GM10248 (cell line): ENCODE results near the gene THBS3.

ENCODE experiments used
- CTCF ChIA-PET: fragments of 300-600 bp; sonication (Branson Sonifier 250); formaldehyde crosslinking; extraction: SDS; loops from one replicate; lab custom pipeline; 2021; ENCODE audit warnings: antibody characterized with exemption; lab: Yijun Ruan, JAX
- POLR2A ChIA-PET: fragments of 350-650 bp; sonication (Branson Sonifier 250); formaldehyde crosslinking; extraction: SDS; loops from one replicate; lab custom pipeline; 2020; ENCODE audit warnings: antibody characterized with exemption; lab: Yijun Ruan, JAX
- DNase-seq: peaks from one replicate; pipeline ENCODE4 v3.0.0; 2012; ENCODE audit errors: extremely low spot score
- TF ChIP-seq, protein P1 (sequence below): IDR thresholded peaks from 2 replicates; pipeline ENCODE4 v1.5.1; 2012; ENCODE audit warnings: mild to moderate bottlenecking, low read depth; ENCODE audit errors: extremely low read depth, missing control alignments, control extremely low read depth

THBS3 gene

DNA sequence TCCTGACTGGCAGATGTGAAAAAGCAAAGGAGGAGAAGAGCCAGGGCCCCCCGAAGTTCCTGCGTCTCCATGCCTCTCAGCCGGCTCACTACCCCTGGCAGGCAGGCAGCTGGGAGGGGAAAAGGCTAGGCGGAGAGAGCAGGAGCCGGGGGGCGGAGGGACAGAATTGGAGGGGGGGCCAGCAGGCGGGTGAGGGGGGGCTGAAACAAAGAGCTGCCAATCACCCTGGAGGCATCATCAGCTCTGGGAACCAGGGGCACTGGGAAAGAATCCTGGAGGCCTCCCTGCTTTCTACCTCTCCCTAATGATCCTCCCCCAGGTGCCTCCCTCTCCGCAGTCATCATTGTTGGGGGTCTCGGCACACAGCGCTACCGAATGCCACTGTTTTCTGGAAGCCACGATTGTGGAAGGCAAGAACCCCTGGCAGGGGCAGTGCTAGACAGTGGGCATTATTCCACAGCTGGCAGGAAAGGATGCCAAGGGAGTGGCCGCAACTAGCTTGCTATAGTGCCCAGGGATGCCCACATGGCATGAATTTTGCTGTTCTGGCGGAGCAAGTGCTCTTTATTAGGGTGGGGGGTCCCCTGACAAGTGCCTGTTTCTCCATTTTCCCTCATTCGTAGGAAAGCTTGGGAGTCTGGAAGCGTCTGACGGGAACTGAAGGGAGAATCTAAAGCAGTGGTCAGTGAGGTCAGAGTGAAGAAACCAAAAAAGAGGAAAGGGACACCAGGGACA lies at the start of gene THBS3:
TSS of gene THBS3 (minus strand) at position 92 of the 735 bp plus-strand sequence. CDS start at position 71, 21 bp downstream.
- ChIA-PET POLR2A (interaction anchor here (1.5 kb wide), 1 partner anchor 36 kb away, joined by 4 read pairs; no protein-coding TSS in a partner anchor), CTCF (interaction anchor here (1.1 to 9.1 kb wide), 12 partner anchors 9 to 395 kb away, joined by 3 to 88 read pairs (median 7); partner anchors contain the start of gene KRTCAP2)
- DNase-seq, result no peak
- TF ChIP-seq, protein P1, sequence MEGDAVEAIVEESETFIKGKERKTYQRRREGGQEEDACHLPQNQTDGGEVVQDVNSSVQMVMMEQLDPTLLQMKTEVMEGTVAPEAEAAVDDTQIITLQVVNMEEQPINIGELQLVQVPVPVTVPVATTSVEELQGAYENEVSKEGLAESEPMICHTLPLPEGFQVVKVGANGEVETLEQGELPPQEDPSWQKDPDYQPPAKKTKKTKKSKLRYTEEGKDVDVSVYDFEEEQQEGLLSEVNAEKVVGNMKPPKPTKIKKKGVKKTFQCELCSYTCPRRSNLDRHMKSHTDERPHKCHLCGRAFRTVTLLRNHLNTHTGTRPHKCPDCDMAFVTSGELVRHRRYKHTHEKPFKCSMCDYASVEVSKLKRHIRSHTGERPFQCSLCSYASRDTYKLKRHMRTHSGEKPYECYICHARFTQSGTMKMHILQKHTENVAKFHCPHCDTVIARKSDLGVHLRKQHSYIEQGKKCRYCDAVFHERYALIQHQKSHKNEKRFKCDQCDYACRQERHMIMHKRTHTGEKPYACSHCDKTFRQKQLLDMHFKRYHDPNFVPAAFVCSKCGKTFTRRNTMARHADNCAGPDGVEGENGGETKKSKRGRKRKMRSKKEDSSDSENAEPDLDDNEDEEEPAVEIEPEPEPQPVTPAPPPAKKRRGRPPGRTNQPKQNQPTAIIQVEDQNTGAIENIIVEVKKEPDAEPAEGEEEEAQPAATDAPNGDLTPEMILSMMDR, result no peak

DNA sequence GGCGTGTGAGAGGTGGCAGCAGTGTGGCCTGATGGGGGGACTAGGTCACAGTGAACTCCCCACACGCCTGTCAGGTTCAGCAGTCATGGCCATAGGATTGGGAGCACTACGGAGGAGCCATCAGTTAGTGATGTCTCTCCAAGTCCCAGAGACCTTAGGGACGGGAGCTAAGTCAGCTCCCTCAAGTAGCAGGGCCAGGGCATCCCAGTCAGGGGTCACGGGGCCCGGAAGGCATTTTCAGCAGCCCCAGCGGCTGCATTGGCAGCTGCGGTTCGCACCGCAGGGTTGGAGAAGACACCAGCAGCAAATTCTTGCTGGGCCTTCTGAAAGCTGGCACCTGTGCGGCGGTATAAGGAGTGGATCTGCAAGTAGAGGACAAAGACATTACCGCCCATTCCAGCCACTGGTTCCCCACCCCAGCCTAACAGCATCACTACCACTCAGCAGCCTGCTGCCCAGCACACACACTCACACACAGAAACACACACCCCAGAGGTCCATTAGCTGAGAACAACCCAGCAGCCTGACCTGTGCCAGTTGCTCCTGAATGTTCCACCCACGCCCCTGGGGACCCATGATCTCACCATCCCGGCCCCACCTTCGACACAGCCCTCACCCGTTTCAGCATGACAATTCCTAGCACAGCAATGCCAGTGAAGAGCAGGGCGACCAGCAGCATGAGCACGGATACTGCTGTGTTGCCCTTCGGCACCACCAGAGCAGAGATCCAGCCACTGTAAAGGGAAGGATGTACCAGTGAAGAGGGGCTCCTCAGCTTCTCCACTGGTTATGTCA lies 48.6 kb upstream of the THBS3 start:
- ChIA-PET CTCF (interaction anchor here (0.7 to 1.5 kb wide), 5 partner anchors 9 to 67 kb away, joined by 3 to 4 read pairs (median 3); no protein-coding TSS in a partner anchor), POLR2A (interaction anchor here (0.7 to 1.2 kb wide), 2 partner anchors 17 to 766 kb away, joined by 3 to 7 read pairs; partner anchors contain the start of gene CLK2)
- DNase-seq, result no peak
- TF ChIP-seq, protein P1, result no peak

DNA sequence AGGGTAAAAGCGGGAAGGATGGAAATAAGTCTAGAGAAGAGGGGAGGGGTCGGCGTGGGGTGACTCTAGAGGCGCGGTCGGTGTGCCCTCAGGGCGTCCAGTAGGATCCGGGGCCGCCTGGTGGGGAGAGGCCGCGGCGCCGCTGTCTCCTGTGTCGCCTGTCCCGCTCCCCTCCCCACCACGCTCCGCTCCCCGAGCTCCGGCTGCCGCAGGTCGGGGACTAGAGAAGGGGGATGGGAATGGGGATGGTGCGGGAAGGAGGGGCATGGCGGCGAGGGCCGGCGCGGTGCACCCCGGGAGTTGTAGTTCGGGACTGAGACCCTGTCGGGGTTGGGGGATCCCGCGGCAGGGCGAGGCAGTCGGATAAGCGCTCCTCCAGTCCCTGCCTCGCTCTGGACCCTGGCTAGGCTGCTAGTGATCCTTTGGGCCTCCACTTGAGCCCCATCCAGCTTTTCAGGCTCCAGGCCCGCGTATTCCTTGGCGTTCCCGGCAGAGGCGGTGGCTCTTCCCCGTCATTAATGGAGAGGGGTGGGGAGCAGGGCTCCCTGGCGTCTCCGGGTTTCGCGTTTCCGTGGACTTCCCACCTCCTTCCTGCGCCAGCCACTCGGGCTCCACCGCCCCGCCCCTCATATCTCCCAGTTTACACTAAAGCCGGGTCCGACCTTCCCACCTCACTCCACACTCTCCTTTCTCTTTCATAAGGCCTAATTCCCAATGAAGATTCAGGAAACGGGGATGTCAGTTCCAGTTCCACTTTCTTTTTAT lies 47.7 kb upstream of the THBS3 start, which contains the start of gene ENTREP3:
TSS of gene ENTREP3 (minus strand) at position 241 of the 765 bp plus-strand sequence. CDS start 606 bp downstream, outside the sequence.
- peak; percentile 93 for DNase-seq
- CTCF ChIA-PET, result interaction anchor here (1.2 to 1.3 kb wide), 2 partner anchors 14 to 63 kb away, joined by 3 to 4 read pairs; no protein-coding TSS in a partner anchor
- TF ChIP-seq, protein P1, result no peak
- POLR2A ChIA-PET, result interaction anchor here (1.2 kb wide), 1 partner anchor 18 kb away, joined by 7 read pairs; the partner anchor contains the start of gene CLK2

DNA sequence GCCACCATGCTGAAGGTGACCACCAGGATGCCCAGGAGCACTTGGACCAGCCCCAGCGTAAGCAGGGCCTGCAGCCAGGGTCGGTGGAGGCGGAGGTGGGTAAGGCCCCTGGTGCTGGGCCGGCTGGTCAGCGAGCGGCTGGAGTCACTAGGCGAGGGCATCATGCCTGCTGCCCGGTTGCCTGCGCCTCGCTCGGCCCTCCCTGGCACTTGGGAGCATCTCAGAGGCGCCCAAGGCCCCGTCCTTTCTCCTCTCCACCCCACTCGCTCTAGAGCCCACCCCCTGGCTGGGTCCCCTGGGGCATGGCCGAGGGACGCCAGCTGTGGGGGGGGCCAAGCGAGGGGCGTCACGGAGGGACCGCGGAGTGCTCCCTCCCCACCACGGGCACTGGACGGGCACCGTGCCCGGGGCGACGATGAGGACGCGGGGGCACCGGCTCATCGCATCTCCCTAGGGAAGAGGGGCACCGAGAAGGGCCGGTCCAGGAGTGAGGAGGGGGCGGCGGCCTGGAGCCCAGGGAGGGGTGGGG lies 47.1 kb upstream of the THBS3 start:
- CTCF ChIA-PET, result no interaction called here
- TF ChIP-seq, protein P1, result no peak
- POLR2A ChIA-PET, result interaction anchor here (0.5 kb wide), 1 partner anchor 37 kb away, joined by 3 read pairs; no protein-coding TSS in a partner anchor
- peak; percentile 34 for DNase-seq

DNA sequence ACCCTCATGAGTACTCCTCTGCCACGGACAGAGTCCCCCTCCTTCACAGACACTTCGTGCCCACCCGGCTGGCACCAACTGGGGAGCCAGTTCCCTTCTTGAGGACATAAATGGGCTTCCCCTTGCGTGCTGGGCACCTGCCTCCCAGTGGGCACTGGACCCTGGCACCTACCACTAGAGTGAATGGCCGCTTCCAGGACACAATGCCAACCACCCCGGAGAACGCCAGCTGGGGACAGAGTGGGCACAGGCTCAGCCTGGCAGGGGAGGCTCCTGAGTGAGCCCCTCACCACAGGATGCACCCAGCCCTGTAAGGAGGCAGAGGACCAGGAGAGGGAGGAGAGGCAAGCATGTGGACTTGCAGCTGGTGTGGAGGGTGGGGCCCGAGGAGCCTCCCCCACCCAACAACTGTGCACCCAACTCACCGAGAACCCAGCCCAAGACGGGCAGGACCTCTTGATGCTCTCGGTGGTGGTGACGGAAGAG lies 46.6 kb upstream of the THBS3 start:
- DNase-seq, result no peak
- CTCF ChIA-PET, result interaction anchor here (5.4 kb wide), 1 partner anchor 14 kb away, joined by 154 read pairs; the partner anchor contains the start of gene CLK2
- POLR2A ChIA-PET, result interaction anchor here (0.5 kb wide), 1 partner anchor 38 kb away, joined by 3 read pairs; no protein-coding TSS in a partner anchor

More for the DNA sequence above, 46.6 kb upstream of the THBS3 start:
- TF ChIP-seq, protein P1, result no peak
